Cardiac ventricle fibroblast (primary cell): ENCODE data around the gene TLN1. TPM values are rescaled to one million over a fixed set of nuclear protein-coding genes. Genes with fewer than 3 reads are reported as not detected.

Source experiments
- total RNA-seq: library from RNA; depleted of rRNA; stranded (reverse); fragments of >200 nt; gene quantifications from 2 replicates; pipeline ENCODE4 v1.2.3, GENCODE V29; 2015

TLN1 gene, protein sequence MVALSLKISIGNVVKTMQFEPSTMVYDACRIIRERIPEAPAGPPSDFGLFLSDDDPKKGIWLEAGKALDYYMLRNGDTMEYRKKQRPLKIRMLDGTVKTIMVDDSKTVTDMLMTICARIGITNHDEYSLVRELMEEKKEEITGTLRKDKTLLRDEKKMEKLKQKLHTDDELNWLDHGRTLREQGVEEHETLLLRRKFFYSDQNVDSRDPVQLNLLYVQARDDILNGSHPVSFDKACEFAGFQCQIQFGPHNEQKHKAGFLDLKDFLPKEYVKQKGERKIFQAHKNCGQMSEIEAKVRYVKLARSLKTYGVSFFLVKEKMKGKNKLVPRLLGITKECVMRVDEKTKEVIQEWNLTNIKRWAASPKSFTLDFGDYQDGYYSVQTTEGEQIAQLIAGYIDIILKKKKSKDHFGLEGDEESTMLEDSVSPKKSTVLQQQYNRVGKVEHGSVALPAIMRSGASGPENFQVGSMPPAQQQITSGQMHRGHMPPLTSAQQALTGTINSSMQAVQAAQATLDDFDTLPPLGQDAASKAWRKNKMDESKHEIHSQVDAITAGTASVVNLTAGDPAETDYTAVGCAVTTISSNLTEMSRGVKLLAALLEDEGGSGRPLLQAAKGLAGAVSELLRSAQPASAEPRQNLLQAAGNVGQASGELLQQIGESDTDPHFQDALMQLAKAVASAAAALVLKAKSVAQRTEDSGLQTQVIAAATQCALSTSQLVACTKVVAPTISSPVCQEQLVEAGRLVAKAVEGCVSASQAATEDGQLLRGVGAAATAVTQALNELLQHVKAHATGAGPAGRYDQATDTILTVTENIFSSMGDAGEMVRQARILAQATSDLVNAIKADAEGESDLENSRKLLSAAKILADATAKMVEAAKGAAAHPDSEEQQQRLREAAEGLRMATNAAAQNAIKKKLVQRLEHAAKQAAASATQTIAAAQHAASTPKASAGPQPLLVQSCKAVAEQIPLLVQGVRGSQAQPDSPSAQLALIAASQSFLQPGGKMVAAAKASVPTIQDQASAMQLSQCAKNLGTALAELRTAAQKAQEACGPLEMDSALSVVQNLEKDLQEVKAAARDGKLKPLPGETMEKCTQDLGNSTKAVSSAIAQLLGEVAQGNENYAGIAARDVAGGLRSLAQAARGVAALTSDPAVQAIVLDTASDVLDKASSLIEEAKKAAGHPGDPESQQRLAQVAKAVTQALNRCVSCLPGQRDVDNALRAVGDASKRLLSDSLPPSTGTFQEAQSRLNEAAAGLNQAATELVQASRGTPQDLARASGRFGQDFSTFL (N-terminal part only)
- total RNA-seq: 242 and 279 TPM in 2 replicates

DNA sequence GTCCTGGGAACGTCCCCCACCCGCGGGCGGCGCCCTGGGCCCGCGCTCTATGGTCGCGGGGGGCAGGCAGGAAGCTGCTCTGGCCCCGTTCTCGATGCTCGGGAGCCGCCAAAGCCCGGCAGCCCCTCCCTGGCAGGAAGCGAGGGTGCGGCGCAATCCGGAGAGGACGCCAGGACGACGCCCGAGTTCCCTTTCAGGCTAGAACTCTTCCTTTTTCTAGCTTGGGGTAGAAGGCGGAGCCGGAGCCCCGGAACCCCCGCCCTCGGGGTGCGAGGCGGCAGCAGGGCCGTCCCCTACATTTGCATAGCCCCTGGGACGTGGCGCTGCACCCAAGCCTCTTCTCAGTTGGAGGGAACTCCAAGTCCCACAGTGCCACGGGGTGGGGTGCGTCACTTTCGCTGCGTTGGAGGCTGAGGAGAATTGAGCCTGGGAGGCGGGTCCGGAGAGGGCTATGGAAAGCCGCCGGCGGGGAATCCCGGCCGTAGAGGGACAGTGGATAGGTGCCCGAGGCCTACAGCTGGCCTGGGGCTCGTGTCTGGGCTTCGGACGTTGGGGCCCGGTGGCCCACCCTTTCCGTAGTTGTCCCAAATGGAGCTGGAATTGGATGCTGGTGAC, at the start of gene TLN1, which contains the start of gene CREB3:
Gene TLN1 (minus strand): TSS at position 11 of the 615 bp plus-strand sequence. CDS start 6,501 bp downstream, outside the sequence.
Gene CREB3 (plus strand): TSS at position 482 of the 615 bp plus-strand sequence. CDS start 107 bp downstream, at position 589.

DNA sequence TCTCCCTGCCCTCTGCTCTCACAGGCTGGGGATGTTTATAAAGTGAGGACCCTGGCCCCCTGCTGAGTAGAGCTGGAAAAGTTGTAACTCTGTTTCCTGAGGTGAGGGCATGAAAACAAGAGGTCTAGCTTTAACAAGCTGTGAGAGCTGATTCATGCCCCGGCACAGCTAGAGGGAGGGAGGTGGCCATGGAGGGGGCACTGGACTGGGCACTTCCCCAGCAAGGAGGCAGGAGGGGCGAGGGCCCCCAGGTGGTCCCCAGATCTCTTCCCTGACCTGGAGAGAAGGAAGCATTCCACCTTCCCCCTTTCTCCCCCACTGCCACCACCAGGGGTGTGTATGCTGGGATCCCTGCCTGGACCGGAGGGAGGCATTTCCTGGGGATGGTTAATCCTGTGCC, 22.3 kb upstream of the TLN1 start, which contains the start of gene MSMP:
Gene MSMP (minus strand): TSS at position 13 of the 400 bp plus-strand sequence. CDS start 147 bp downstream, outside the sequence.

DNA sequence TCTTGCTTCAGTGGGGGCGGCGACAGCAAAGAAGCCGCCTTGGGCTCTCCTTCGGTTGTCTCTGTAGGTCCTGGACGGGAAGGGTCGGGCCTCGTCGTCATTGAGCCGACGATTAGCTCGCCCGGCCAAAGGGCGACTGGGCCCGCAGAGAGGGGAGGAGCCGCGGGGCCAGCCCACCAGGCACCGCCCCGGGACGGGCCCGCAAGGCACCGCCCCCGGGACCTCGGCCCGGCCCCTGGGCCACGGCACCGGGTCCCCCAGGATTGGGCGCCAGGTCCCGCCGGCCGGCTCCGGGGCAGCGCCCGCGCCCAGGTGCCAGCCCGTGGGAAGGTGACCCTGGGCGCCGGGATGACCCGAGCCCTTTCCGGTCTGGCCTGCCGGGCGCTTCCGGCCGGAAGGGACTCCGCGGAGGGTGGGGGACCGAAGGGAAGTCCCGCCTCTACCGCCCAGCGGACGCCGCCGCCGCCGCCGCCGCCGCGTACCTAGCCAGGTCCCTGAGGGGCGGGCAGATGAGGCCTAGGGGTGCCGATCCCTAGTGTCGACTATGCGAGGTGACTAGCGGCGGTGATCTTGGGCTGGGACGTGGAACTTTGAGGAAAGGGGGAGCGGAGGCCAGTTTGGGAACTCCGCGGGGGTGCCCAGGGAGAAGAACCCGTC, 17.0 kb upstream of the TLN1 start, which contains the start of the genes GBA2 and RGP1:
Gene GBA2 (minus strand): TSS at position 371 of the 657 bp plus-strand sequence. CDS start 524 bp downstream, outside the sequence.
Gene RGP1 (plus strand): TSS at position 430 of the 657 bp plus-strand sequence. CDS start 469 bp downstream, outside the sequence.

GRCh38 chr9:35689542-35690293, 42.3 kb downstream of the TLN1 start, which contains the start of gene TPM2:
TPM2 (minus strand) TSS chr9:35689925; CDS start chr9:35689817, 108 bp downstream.

DNA sequence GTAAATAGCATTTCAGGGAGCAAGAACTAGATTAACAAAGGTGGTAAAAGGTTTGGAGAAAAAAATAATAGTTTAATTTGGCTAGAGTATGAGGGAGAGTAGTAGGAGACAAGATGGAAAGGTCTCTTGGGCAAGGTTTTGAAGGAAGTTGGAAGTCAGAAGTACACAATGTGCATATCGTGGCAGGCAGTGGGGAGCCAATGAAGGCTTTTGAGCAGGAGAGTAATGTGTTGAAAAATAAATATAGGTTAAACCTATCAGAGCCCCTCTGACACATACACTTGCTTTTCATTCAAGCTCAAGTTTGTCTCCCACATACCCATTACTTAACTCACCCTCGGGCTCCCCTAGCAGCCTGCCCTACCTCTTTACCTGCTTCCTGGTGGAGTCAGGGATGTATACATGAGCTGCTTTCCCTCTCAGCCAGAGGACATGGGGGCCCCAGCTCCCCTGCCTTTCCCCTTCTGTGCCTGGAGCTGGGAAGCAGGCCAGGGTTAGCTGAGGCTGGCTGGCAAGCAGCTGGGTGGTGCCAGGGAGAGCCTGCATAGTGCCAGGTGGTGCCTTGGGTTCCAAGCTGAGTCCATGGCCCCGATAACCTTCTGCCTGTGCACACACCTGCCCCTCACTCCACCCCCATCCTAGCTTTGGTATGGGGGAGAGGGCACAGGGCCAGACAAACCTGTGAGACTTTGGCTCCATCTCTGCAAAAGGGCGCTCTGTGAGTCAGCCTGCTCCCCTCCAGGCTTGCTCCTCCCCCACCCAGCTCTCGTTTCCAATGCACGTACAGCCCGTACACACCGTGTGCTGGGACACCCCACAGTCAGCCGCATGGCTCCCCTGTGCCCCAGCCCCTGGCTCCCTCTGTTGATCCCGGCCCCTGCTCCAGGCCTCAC, 58.6 kb downstream of the TLN1 start, which contains the start of gene CA9:
Gene CA9 (plus strand): TSS at position 797 of the 893 bp plus-strand sequence. CDS start 32 bp downstream, at position 829.

GRCh38 chr9:35664531-35665470, 67.2 kb downstream of the TLN1 start, which contains the start of gene ARHGEF39:
ARHGEF39 (minus strand) TSS chr9:35665195; CDS start chr9:35665169, 26 bp downstream.

GRCh38 chr9:35658137-35658967, 73.6 kb downstream of the TLN1 start, which contains the start of gene CCDC107:
CCDC107 (plus strand) TSS chr9:35658292; CDS start chr9:35658380, 88 bp downstream.

DNA sequence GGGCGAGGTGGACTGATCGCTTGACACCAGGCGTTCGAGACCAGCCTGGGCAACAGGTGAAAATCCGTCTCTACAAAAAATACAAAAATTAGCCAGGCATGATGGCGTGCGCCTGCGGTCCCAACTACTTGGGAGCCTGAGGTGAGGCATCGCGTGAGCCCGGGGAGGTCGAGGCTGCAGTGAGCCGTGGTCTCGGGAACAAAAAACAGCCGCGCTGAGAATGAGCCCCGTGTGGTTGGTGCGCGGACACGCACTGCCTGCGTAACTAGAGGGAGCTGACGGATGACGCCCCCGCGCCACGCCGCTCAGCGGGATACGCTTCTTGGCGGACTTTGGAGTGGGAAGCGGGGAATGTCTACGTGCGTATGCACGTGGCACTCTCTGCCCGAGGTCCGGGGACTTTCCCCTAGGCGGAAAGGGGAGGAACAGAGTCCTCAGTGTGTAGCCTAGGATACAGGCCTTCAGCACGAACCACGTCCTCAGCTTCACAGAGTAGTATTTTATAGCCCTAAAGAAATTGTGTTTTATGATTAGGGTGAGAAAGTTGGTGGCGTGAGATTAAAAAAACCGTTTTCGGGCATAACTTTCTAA, 74.4 kb downstream of the TLN1 start, which contains the start of gene RMRP:
Gene RMRP (minus strand): TSS at position 474 of the 591 bp plus-strand sequence.

GRCh38 chr9:35650341-35651158, 81.4 kb downstream of the TLN1 start, which contains the start of gene SIT1:
SIT1 (minus strand) TSS chr9:35650931; CDS start chr9:35650853, 78 bp downstream.

Other genes with a start within 250 kb of the TLN1 start
- gene RUSC2, start 242.1 kb downstream of the TLN1 start, total RNA-seq: 15.7 and 17.8 TPM in 2 replicates
- 17.8 and 21.0 TPM in 2 replicates for gene TESK1, start 126.9 kb downstream of the TLN1 start, total RNA-seq
- 2.1 and 3.3 TPM in 2 replicates for gene CD72, start 113.8 kb downstream of the TLN1 start, total RNA-seq
- gene SIT1, start 81.3 kb downstream of the TLN1 start, total RNA-seq: not detected in 2 replicates
- gene RMRP, start 74.2 kb downstream of the TLN1 start, total RNA-seq: 5,423 and 6,533 TPM in 2 replicates
- gene CCDC107, start 73.9 kb downstream of the TLN1 start, total RNA-seq: 17.2 and 26.8 TPM in 2 replicates
- 0.19 and 0.34 TPM in 2 replicates for gene ARHGEF39, start 67.0 kb downstream of the TLN1 start, total RNA-seq
- gene CA9, start 58.3 kb downstream of the TLN1 start, total RNA-seq: 3.5 and 3.9 TPM in 2 replicates
- gene TPM2, start 42.3 kb downstream of the TLN1 start, total RNA-seq: 721 and 812 TPM in 2 replicates
- gene CREB3, start 471 bp upstream of the TLN1 start, total RNA-seq: 51.6 and 54.9 TPM in 2 replicates
- gene GBA2, start 17.0 kb upstream of the TLN1 start, total RNA-seq: 13.3 and 17.5 TPM in 2 replicates
- 13.4 and 16.3 TPM in 2 replicates for gene RGP1, start 17.1 kb upstream of the TLN1 start, total RNA-seq
- not detected in 2 replicates for gene MSMP, start 22.1 kb upstream of the TLN1 start, total RNA-seq
- 31.5 and 39.7 TPM in 2 replicates for gene NPR2, start 59.4 kb upstream of the TLN1 start, total RNA-seq
- 1.4 TPM in 1 of 2 replicates, not detected in the other for gene SPAG8, start 80.1 kb upstream of the TLN1 start, total RNA-seq
- gene HINT2, start 82.8 kb upstream of the TLN1 start, total RNA-seq: 13.8 and 25.5 TPM in 2 replicates
- not detected in 2 replicates for gene FAM221B, start 96.5 kb upstream of the TLN1 start, total RNA-seq
- gene TMEM8B, start 97.0 kb upstream of the TLN1 start, total RNA-seq: 3.6 and 3.7 TPM in 2 replicates
- not detected in 2 replicates for gene OR13J1, start 138.2 kb upstream of the TLN1 start, total RNA-seq
- 2.4 and 2.6 TPM in 2 replicates for gene HRCT1, start 174.0 kb upstream of the TLN1 start, total RNA-seq
- 1.2 and 2.5 TPM in 2 replicates for gene SPAAR, start 177.3 kb upstream of the TLN1 start, total RNA-seq
- not detected in 2 replicates for gene OR2S2, start 226.0 kb upstream of the TLN1 start, total RNA-seq